ENCODE measurements around the gene PDE7B. TPM values are rescaled to one million over a fixed set of nuclear protein-coding genes. Genes with fewer than 3 reads are reported as not detected.
A peak's percentile ranks its signal among the peaks of the same experiment; 100 is the strongest.

Gene PDE7B
- total and polyA plus RNA-seq, 9 of the 15 experiments (the other 6 are each of a cell fraction or from before 2014, with no cell fraction given): 0.01 TPM; not detected in 8

DNA sequence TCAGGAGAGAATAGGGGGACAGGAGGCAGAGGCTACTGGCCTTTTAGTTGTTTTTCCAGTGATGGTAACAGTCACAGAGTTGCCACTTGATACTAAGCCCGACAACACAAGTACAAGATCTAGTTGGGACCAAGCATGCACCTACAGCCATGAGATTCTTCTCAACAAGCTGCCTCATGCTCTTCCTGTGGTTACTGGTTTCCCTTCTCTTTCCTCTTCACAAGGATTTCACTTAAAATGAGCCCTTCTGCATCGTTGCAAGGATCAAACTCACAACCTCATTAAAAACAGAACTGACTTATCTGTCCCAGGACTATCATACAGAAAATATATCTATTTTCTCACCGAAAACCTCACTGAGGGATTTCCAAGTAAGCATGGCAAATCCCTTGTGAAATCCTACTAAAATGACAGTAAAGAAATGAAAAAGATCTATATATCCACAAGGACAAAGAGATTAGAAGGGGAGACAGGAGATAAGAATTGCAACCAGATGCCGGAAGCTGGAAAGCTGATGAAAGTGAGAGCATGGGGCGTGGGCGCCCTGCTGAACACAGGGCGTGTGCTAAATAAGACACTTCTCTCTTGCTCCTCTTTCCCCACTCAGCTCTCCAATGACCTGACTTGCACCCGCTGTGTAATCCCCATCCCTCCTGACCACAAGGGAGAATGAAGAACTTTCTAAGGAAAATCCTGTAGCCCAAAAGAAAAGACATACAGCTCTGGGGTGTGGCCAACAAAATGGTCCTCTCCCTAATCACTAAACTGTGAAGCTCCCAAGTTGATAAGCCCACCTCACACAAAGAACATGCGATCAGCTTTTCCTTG lies 385.2 kb downstream of the PDE7B start (continued):
- TF ChIP-seq, protein P1, sequence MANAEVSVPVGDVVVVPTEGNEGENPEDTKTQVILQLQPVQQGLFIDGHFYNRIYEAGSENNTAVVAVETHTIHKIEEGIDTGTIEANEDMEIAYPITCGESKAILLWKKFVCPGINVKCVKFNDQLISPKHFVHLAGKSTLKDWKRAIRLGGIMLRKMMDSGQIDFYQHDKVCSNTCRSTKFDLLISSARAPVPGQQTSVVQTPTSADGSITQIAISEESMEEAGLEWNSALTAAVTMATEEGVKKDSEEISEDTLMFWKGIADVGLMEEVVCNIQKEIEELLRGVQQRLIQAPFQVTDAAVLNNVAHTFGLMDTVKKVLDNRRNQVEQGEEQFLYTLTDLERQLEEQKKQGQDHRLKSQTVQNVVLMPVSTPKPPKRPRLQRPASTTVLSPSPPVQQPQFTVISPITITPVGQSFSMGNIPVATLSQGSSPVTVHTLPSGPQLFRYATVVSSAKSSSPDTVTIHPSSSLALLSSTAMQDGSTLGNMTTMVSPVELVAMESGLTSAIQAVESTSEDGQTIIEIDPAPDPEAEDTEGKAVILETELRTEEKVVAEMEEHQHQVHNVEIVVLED (CRISPR knock-in tag; IDR thresholded peaks at IDR 0.05): no peak
- no peak for TF ChIP-seq ZNF140 (CRISPR knock-in tag; IDR thresholded peaks at IDR 0.05)
- no peak; the same call in 1 of the 2 replicates for TF ChIP-seq PHF8 (IDR thresholded peaks at IDR 0.05; ENCODE audit: borderline replicate concordance, low read length)
- TF ChIP-seq SMARCE1 (IDR thresholded peaks at IDR 0.05): peak; percentile 87
- peak; percentile 63; the same call in 1 of the 2 replicates for TF ChIP-seq JUN (IDR thresholded peaks at IDR 0.05; ENCODE audit: borderline replicate concordance, low read depth, low read length)
- TF ChIP-seq JUN (CRISPR knock-in tag; IDR thresholded peaks at IDR 0.05; ENCODE audit: borderline replicate concordance): no peak
- TF ChIP-seq, protein P2, sequence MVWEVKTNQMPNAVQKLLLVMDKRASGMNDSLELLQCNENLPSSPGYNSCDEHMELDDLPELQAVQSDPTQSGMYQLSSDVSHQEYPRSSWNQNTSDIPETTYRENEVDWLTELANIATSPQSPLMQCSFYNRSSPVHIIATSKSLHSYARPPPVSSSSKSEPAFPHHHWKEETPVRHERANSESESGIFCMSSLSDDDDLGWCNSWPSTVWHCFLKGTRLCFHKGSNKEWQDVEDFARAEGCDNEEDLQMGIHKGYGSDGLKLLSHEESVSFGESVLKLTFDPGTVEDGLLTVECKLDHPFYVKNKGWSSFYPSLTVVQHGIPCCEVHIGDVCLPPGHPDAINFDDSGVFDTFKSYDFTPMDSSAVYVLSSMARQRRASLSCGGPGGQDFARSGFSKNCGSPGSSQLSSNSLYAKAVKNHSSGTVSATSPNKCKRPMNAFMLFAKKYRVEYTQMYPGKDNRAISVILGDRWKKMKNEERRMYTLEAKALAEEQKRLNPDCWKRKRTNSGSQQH (CRISPR knock-in tag; IDR thresholded peaks at IDR 0.05): no peak
- TF ChIP-seq, protein P3, sequence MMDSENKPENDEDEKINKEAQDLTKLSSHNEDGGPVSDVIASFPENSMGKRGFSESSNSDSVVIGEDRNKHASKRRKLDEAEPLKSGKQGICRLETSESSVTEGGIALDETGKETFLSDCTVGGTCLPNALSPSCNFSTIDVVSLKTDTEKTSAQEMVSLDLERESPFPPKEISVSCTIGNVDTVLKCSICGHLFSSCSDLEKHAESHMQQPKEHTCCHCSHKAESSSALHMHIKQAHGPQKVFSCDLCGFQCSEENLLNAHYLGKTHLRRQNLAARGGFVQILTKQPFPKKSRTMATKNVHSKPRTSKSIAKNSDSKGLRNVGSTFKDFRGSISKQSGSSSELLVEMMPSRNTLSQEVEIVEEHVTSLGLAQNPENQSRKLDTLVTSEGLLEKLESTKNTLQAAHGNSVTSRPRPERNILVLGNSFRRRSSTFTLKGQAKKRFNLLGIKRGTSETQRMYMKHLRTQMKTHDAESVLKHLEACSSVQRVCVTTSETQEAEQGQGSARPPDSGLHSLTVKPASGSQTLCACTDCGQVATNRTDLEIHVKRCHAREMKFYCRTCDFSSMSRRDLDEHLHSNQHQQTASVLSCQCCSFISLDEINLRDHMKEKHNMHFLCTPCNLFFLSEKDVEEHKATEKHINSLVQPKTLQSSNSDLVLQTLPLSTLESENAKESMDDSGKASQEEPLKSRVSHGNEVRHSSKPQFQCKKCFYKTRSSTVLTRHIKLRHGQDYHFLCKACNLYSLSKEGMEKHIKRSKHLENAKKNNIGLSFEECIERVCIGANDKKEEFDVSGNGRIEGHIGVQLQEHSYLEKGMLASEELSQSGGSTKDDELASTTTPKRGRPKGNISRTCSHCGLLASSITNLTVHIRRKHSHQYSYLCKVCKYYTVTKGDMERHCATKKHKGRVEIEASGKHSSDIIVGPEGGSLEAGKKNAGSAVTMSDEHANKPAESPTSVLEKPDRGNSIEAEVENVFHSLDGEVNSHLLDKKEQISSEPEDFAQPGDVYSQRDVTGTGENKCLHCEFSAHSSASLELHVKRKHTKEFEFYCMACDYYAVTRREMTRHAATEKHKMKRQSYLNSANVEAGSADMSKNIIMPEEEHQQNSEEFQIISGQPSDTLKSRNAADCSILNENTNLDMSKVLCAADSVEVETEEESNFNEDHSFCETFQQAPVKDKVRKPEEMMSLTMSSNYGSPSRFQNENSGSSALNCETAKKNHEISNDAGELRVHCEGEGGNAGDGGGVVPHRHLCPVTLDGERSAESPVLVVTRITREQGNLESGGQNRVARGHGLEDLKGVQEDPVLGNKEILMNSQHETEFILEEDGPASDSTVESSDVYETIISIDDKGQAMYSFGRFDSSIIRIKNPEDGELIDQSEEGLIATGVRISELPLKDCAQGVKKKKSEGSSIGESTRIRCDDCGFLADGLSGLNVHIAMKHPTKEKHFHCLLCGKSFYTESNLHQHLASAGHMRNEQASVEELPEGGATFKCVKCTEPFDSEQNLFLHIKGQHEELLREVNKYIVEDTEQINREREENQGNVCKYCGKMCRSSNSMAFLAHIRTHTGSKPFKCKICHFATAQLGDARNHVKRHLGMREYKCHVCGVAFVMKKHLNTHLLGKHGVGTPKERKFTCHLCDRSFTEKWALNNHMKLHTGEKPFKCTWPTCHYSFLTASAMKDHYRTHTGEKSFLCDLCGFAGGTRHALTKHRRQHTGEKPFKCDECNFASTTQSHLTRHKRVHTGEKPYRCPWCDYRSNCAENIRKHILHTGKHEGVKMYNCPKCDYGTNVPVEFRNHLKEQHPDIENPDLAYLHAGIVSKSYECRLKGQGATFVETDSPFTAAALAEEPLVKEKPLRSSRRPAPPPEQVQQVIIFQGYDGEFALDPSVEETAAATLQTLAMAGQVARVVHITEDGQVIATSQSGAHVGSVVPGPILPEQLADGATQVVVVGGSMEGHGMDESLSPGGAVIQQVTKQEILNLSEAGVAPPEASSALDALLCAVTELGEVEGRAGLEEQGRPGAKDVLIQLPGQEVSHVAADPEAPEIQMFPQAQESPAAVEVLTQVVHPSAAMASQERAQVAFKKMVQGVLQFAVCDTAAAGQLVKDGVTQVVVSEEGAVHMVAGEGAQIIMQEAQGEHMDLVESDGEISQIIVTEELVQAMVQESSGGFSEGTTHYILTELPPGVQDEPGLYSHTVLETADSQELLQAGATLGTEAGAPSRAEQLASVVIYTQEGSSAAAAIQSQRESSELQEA (IDR thresholded peaks at IDR 0.05; ENCODE audit: low read depth): no peak
- no peak for TF ChIP-seq CSDE1 (IDR thresholded peaks at IDR 0.05)
- no peak for TF ChIP-seq NCOA2 (IDR thresholded peaks at IDR 0.05; ENCODE audit: partially characterized antibody in 2 of 2)
- TF ChIP-seq, protein P4, sequence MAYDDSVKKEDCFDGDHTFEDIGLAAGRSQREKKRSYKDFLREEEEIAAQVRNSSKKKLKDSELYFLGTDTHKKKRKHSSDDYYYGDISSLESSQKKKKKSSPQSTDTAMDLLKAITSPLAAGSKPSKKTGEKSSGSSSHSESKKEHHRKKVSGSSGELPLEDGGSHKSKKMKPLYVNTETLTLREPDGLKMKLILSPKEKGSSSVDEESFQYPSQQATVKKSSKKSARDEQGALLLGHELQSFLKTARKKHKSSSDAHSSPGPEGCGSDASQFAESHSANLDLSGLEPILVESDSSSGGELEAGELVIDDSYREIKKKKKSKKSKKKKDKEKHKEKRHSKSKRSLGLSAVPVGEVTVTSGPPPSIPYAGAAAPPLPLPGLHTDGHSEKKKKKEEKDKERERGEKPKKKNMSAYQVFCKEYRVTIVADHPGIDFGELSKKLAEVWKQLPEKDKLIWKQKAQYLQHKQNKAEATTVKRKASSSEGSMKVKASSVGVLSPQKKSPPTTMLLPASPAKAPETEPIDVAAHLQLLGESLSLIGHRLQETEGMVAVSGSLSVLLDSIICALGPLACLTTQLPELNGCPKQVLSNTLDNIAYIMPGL (CRISPR knock-in tag; IDR thresholded peaks at IDR 0.05): no peak
- peak; percentile 77; the same call in 1 of the 2 replicates for TF ChIP-seq TCF7 (IDR thresholded peaks at IDR 0.05; ENCODE audit: borderline replicate concordance)
- peak; percentile 71 for TF ChIP-seq MECOM (CRISPR knock-in tag; IDR thresholded peaks at IDR 0.05)
- peak; percentile 94 for TF ChIP-seq EGR1 (conservative IDR thresholded peaks at IDR 0.05)
